Gastrocnemius medialis (tissue), 4 donors: ENCODE results near the gene PFKP. TPM values are rescaled to one million over a fixed set of nuclear protein-coding genes. Genes with fewer than 3 reads are reported as not detected.

Experiments used
- ATAC-seq, 2 donors: fragments of 150-250 bp; one replicate each; pipeline ENCODE4 v1.9.1; 2016
- DNase-seq, 2 donors: peaks; one replicate each; pipeline ENCODE4 v3.0.0-alpha.2; 2019
- H3K27ac ChIP-seq, 4 donors: fragments of 200-600 bp; sonication (generic); 1 replicate in 1 of 4; 2 replicates in 3 of 4; pipeline ENCODE4 v1.5.1; 2016 to 2018; ENCODE audit warnings: mild to moderate bottlenecking in 2 of 4, moderate library complexity in 1 of 4
- H3K27me3 ChIP-seq, 3 donors: fragments of 200-600 bp; sonication (generic) in 2 of 3; 1 replicate in 1 of 3; 2 replicates in 2 of 3; pipeline versions ENCODE4 v1.5.1 to v1.6.0; 2016 to 2019; ENCODE audit warnings: mild to moderate bottlenecking in 1 of 3, moderate library complexity in 1 of 3
- H3K36me3 ChIP-seq, 2 donors: fragments of 200-600 bp; sonication (generic) in 1 of 2; one replicate each; pipeline ENCODE4 v1.5.1; 2017 to 2018
- H3K4me1 ChIP-seq, 2 donors: fragments of 200-600 bp; sonication (generic) in 1 of 2; one replicate each; pipeline ENCODE4 v1.5.1; 2016 to 2017; ENCODE audit warnings: mild to moderate bottlenecking in 2 of 2
- H3K4me3 ChIP-seq, 4 donors: fragments of 200-600 bp; sonication (generic) in 3 of 4; 1 replicate in 1 of 4; 2 replicates in 3 of 4; pipeline ENCODE4 v1.5.1; 2016 to 2019; ENCODE audit warnings: mild to moderate bottlenecking in 2 of 4
- H3K9me3 ChIP-seq, 3 donors: fragments of 200-600 bp; sonication (generic) in 2 of 3; 1 replicate in 1 of 3; 2 replicates in 2 of 3; pipeline ENCODE4 v1.5.1; 2016 to 2019
- CTCF ChIP-seq, 5 experiments: fragments of 450-650 bp in 3 of 5; fragments of 200-600 bp in 2 of 5; sonication (generic) in 2 of 5; IDR thresholded peaks in 4 of 5; conservative IDR thresholded peaks in 1 of 5; 1 replicate in 4 of 5; 2 replicates in 1 of 5; pipeline ENCODE4 v1.5.1; 2016 to 2019; ENCODE audit warnings: antibody characterized with exemption in 5 of 5, mild to moderate bottlenecking in 3 of 5, moderate library complexity in 3 of 5
- POLR2A ChIP-seq, 2 donors: fragments of 450-650 bp; IDR thresholded peaks; one replicate each; pipeline ENCODE4 v1.6.1; 2017; ENCODE audit warnings: antibody characterized with exemption in 2 of 2, mild to moderate bottlenecking in 2 of 2, moderate library complexity in 2 of 2
- in situ Hi-C, 4 donors: fragments of 200-750 bp; cut with MboI; loops; one replicate each; pipeline versions ENCODE4 v1.15.0 to v1.8.0; 2017; ENCODE audit warnings: low sequenced_read_pairs in 4 of 4
- intact Hi-C: fragments of 100-400 bp; cut with DNase I; formaldehyde crosslinking; loops from one replicate; pipeline ENCODE4 v1.15.1; 2023; ENCODE audit warnings: low total_unique reads
- total RNA-seq, 4 donors: library from RNA; depleted of rRNA; stranded (reverse); fragments of >200 nt; gene quantifications; one replicate each; pipeline versions ENCODE4 v1.1.0 to v1.2.3, GENCODE V29; 2016

The PFKP gene
- total RNA-seq, 4 donors from 2014 or later = 21.3 to 171 (median 38.9) TPM

GRCh38 chr10:3143791-3144434, 76.6 kb downstream of the PFKP start:
- ATAC-seq (no peak), DNase-seq (no peak)
- H3K4me3 ChIP-seq = no peak overlapping the region
- in situ Hi-C loops (no loop called here), intact Hi-C loops (no loop called here)
- H3K36me3 ChIP-seq = peaks cover 3 to 100% of the 10 kb centered on the region in 2 donors
- TF ChIP-seq POLR2A (IDR thresholded peaks at IDR 0.05) = no peak
- TF ChIP-seq CTCF (IDR thresholded peaks at IDR 0.05 in 4 of 5, conservative IDR thresholded peaks at IDR 0.05 in 1 of 5) = no peak
- no peaks in the 10 kb centered on the region for H3K27me3 ChIP-seq
- no peak overlapping the region for H3K27ac ChIP-seq
- H3K4me1 ChIP-seq = peaks cover 0 to 8% of the 10 kb centered on the region in 2 donors
- H3K9me3 ChIP-seq = no peaks in the 10 kb centered on the region

GRCh38 chr10:3145366-3145765, 78.0 kb downstream of the PFKP start:
- no peak for TF ChIP-seq CTCF (IDR thresholded peaks at IDR 0.05 in 4 of 5, conservative IDR thresholded peaks at IDR 0.05 in 1 of 5)
- TF ChIP-seq POLR2A (IDR thresholded peaks at IDR 0.05) = no peak

GRCh38 chr10:3146289-3146688, 78.9 kb downstream of the PFKP start:
- in situ Hi-C loops = no loop called here

More at GRCh38 chr10:3145366-3145765, 78.0 kb downstream of the PFKP start:
- Histone ChIP-seq H3K9me3 (no peaks in the 10 kb centered on the region), H3K27me3 (no peaks in the 10 kb centered on the region), H3K4me3 (no peak overlapping the region), H3K4me1 (peaks cover 0 to 2% of the 10 kb centered on the region in 2 donors), H3K27ac (no peak overlapping the region), H3K36me3 (peaks cover 3 to 98% of the 10 kb centered on the region in 2 donors)
- no peak for DNase-seq
- intact Hi-C loops = no loop called here
- no peak for ATAC-seq
- in situ Hi-C loops = no loop called here

GRCh38 chr10:3147117-3147820, 79.9 kb downstream of the PFKP start:
- H3K36me3 ChIP-seq = peaks cover 3 to 94% of the 10 kb centered on the region in 2 donors
- H3K27ac ChIP-seq = no peak overlapping the region
- H3K9me3 ChIP-seq = no peaks in the 10 kb centered on the region
- no peaks in the 10 kb centered on the region for H3K4me1 ChIP-seq
- intact Hi-C loops = no loop called here
- in situ Hi-C loops = no loop called here
- DNase-seq (no peak), ATAC-seq (no peak)
- no peak for TF ChIP-seq POLR2A (IDR thresholded peaks at IDR 0.05)
- TF ChIP-seq CTCF (IDR thresholded peaks at IDR 0.05 in 4 of 5, conservative IDR thresholded peaks at IDR 0.05 in 1 of 5) = no peak
- no peaks in the 10 kb centered on the region for H3K27me3 ChIP-seq
- no peak overlapping the region for H3K4me3 ChIP-seq

More at GRCh38 chr10:3146289-3146688, 78.9 kb downstream of the PFKP start:
- DNase-seq = no peak
- no peak overlapping the region for H3K4me3 ChIP-seq
- H3K9me3 ChIP-seq = no peaks in the 10 kb centered on the region
- no peaks in the 10 kb centered on the region for H3K27me3 ChIP-seq
- TF ChIP-seq POLR2A (IDR thresholded peaks at IDR 0.05) = no peak
- TF ChIP-seq CTCF (IDR thresholded peaks at IDR 0.05 in 4 of 5, conservative IDR thresholded peaks at IDR 0.05 in 1 of 5) = no peak
- H3K4me1 ChIP-seq = no peaks in the 10 kb centered on the region
- no peak overlapping the region for H3K27ac ChIP-seq
- H3K36me3 ChIP-seq = peaks cover 3 to 98% of the 10 kb centered on the region in 2 donors
- no peak for ATAC-seq
- intact Hi-C loops = no loop called here
